A673 (cell line): ENCODE data around the gene GAD2. TPM values are rescaled to one million over a fixed set of nuclear protein-coding genes. Genes with fewer than 3 reads are reported as not detected.

Experiments used
- BruUV-seq: library from RNA; stranded (reverse); fragments of 400-500 nt; replicated peaks from 2 replicates; lab custom pipeline; 2021; lab: Mats Ljungman, UMichigan
- CTCF ChIA-PET: fragments of 300-600 bp; sonication (Branson Sonifier 250); formaldehyde crosslinking; loops from one replicate; lab custom pipeline; 2022; ENCODE audit warnings: antibody characterized with exemption; lab: Charles Lee
- POLR2A ChIA-PET: fragments of 300-600 bp; sonication (Branson Sonifier 250); formaldehyde crosslinking; loops from one replicate; lab custom pipeline; 2022; ENCODE audit warnings: antibody characterized with exemption; ENCODE audit not compliant: low non-redundant PET; lab: Charles Lee
- DNase-seq: peaks from one replicate; pipeline ENCODE4 v3.0.0-alpha.2; 2015; ENCODE audit warnings: low spot score
- H3K27ac ChIP-seq: fragments of 200-600 bp; sonication (generic); 2 replicates; pipeline ENCODE4 v1.5.1; 2016; ENCODE audit warnings: mixed run types, low read depth, mild to moderate bottlenecking, mixed read lengths, antibody characterized with exemption, low read length; ENCODE audit not compliant: poor library complexity, severe bottlenecking
- H3K27me3 ChIP-seq: fragments of 200-600 bp; sonication (generic); replicated peaks from 2 replicates; pipeline ENCODE4 v1.6.1; 2017; ENCODE audit warnings: mixed run types, low read depth, mild to moderate bottlenecking, mixed read lengths, antibody characterized with exemption, low read length; ENCODE audit not compliant: insufficient read depth, poor library complexity
- H3K36me3 ChIP-seq: fragments of 200-600 bp; sonication (generic); 2 replicates; pipeline ENCODE4 v1.6.1; 2016; ENCODE audit warnings: mixed run types, mild to moderate bottlenecking, mixed read lengths, antibody characterized with exemption, low read length; ENCODE audit not compliant: insufficient read depth, poor library complexity, severe bottlenecking
- H3K4me1 ChIP-seq: fragments of 200-600 bp; sonication (generic); 2 replicates; pipeline ENCODE4 v1.6.1; 2017; ENCODE audit warnings: mixed run types, mild to moderate bottlenecking, mixed read lengths, antibody characterized with exemption, low read length; ENCODE audit not compliant: insufficient read depth, poor library complexity, severe bottlenecking
- H3K4me3 ChIP-seq: fragments of 200-600 bp; sonication (generic); 2 replicates; pipeline ENCODE4 v1.5.1; 2016; ENCODE audit warnings: low read depth, mixed run types, mild to moderate bottlenecking, mixed read lengths, low read length; ENCODE audit not compliant: poor library complexity, severe bottlenecking
- H3K9me3 ChIP-seq: fragments of 200-600 bp; sonication (generic); 2 replicates; pipeline ENCODE4 v1.6.1; 2016; ENCODE audit warnings: mixed run types, low read depth, mild to moderate bottlenecking, mixed read lengths, antibody characterized with exemption, low read length; ENCODE audit not compliant: poor library complexity, severe bottlenecking
- CTCF ChIP-seq: fragments of 300-800, 200-600 bp; sonication (generic); conservative IDR thresholded peaks from 2 replicates; pipeline ENCODE4 v1.5.1; 2017; ENCODE audit warnings: low read depth, mild to moderate bottlenecking, antibody characterized with exemption, low read length, moderate library complexity, mixed read lengths
- EZH2 ChIP-seq: fragments of 200-600 bp; sonication (generic); IDR thresholded peaks from 2 replicates; pipeline ENCODE4 v1.6.1; 2017; ENCODE audit warnings: borderline replicate concordance, low read depth, mild to moderate bottlenecking, mixed read lengths, antibody characterized with exemption, low read length; ENCODE audit not compliant: poor library complexity, severe bottlenecking
- intact Hi-C: fragments of 100-400 bp; cut with micrococcal nuclease; formaldehyde crosslinking; loops from one replicate; pipeline ENCODE4 v1.10.0; 2022; ENCODE audit not compliant: unreplicated experiment
- total RNA-seq: library from RNA; stranded (reverse); gene quantifications from 2 replicates; pipeline ENCODE4 v1.2.3, GENCODE V29; 2021

The GAD2 gene
- total RNA-seq, 1 experiment from 2014 or later: 0.28 TPM

GRCh38 chr10:26173837-26174236 lies 42.7 kb upstream of the GAD2 start:
- H3K27ac ChIP-seq: no peak overlapping the region
- TF ChIP-seq EZH2: no peak
- no peak for TF ChIP-seq CTCF
- POLR2A ChIA-PET: no interaction called here
- no TSS peak for BruUV-seq
- no peaks in the 10 kb centered on the region for H3K27me3 ChIP-seq
- H3K4me3 ChIP-seq: no peak overlapping the region
- CTCF ChIA-PET: no interaction called here
- no peaks in the 10 kb centered on the region for H3K9me3 ChIP-seq
- peaks cover 12% of the 10 kb centered on the region for H3K4me1 ChIP-seq
- intact Hi-C loops: no loop called here
- DNase-seq: no peak
- H3K36me3 ChIP-seq: no peaks in the 10 kb centered on the region

GRCh38 chr10:26177341-26177740 lies 39.2 kb upstream of the GAD2 start:
- no peaks in the 10 kb centered on the region for H3K36me3 ChIP-seq
- no TSS peak for BruUV-seq
- no peak overlapping the region for H3K27ac ChIP-seq
- H3K9me3 ChIP-seq: no peaks in the 10 kb centered on the region
- intact Hi-C loops: no loop called here
- no peak for TF ChIP-seq CTCF
- no peak for TF ChIP-seq EZH2
- ChIA-PET CTCF (no interaction called here), POLR2A (no interaction called here)
- no peaks in the 10 kb centered on the region for H3K27me3 ChIP-seq
- H3K4me1 ChIP-seq: no peaks in the 10 kb centered on the region
- DNase-seq: no peak
- no peak overlapping the region for H3K4me3 ChIP-seq

DNA sequence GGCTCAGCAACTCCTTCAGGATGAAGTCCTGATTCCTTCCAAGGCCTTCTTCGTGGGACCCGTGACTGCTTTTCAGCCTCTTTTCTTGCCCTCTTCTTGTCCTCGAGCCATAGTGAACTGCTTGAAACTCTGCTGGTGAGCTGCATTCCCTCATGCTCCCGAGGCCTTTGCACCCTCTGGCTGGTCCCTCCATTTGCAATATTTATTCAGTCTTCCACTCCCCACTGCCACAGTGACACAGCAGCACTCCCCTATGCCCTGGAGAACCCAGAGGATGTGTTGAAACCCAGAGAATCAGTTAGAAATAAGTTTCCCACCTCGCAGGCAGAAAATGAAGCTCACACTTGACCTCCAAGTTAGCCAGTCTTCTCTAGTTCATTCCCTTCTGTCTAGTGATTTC lies 22.3 kb upstream of the GAD2 start:
- no TSS peak for BruUV-seq
- H3K27ac ChIP-seq: no peak overlapping the region
- ChIA-PET CTCF (no interaction called here), POLR2A (no interaction called here)
- no peaks in the 10 kb centered on the region for H3K36me3 ChIP-seq
- H3K9me3 ChIP-seq: no peaks in the 10 kb centered on the region
- no peak for TF ChIP-seq EZH2
- no peak for TF ChIP-seq CTCF
- intact Hi-C loops: no loop called here
- H3K4me3 ChIP-seq: no peak overlapping the region
- DNase-seq: no peak
- H3K27me3 ChIP-seq: no peaks in the 10 kb centered on the region
- no peaks in the 10 kb centered on the region for H3K4me1 ChIP-seq
